HepG2 (cell line): ENCODE results near the gene HOXC12.

Experiments
- CTCF ChIP-seq: sonication (generic); formaldehyde crosslinking; IDR thresholded peaks from 2 replicates; pipeline ENCODE4 v1.5.0; 2020; ENCODE audit warnings: mild to moderate bottlenecking, missing genetic modification reagents, moderate library complexity
- PBX3 ChIP-seq: sonication (generic); formaldehyde crosslinking; IDR thresholded peaks from 2 replicates; pipeline ENCODE4 v1.8.1; 2023; ENCODE audit warnings: missing genetic modification reagents, inconsistent platforms, borderline replicate concordance
- TAF1 ChIP-seq: sonication (generic); formaldehyde crosslinking; IDR thresholded peaks from 2 replicates; pipeline ENCODE4 v1.4.0; 2020; ENCODE audit warnings: missing genetic modification reagents
- TFE3 ChIP-seq: IDR thresholded peaks from 2 replicates; pipeline ENCODE4 v1.6.1; 2016
- TOPORS ChIP-seq: sonication (generic); formaldehyde crosslinking; IDR thresholded peaks from 2 replicates; pipeline ENCODE4 v1.8.0; 2023; ENCODE audit warnings: mild to moderate bottlenecking, missing genetic modification reagents
- ZFP37 ChIP-seq: sonication (generic); formaldehyde crosslinking; IDR thresholded peaks from 2 replicates; pipeline ENCODE4 v1.4.0; 2020; ENCODE audit warnings: missing genetic modification reagents, borderline replicate concordance
- TF ChIP-seq, protein P1 (sequence below), 2 experiments: sonication (generic) in 1 of 2; formaldehyde crosslinking in 1 of 2; IDR thresholded peaks; 2 replicates each; pipeline versions ENCODE4 v1.5.1 to v1.6.1; 2011 to 2020; ENCODE audit warnings: borderline replicate concordance in 1 of 2, low read depth in 1 of 2, low read length in 1 of 2, mild to moderate bottlenecking in 1 of 2, missing genetic modification reagents in 1 of 2, moderate library complexity in 1 of 2

DNA sequence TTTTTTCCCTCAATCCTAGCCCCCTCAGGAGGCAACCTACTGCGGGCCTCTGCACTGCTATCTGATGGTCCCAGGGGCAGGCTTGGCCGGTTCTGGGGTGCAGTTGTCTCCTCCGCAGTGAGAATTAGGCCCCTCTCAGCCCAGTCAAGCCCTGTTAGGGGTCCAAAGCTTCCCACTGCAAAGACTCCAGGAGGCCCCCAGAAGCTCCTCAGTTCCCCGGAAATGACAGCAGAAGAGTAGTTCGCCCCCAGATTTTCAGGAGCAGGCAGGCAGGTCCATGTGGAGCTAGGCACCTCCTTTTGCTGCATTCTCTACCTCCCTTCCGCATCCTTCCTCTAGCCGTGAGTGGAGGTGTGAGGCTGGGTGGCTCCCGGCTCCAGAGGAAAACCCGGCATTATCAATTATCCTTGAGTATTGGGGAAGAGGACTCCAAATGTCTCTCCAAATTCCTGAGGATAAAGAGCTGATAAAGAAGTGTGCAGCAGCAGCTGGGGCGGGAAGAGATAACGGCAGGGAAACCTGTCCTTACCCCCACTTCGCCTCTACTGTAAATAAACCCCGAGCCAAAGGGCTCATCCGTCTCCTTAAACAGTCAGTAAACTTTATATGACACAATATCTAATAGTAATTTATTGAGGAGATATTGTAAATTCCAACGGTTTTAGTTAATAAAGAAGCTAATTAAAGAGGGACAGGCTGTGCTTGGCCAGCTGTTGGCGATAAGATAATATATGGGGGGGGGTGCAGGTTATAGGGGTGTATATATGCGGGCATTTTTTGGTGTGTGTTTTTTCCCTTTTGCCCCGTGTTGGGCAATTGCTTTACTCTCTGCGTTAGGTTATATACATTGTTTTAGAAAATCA is 641 bp upstream of the HOXC12 start:
- TF ChIP-seq CTCF (CRISPR knock-in tag) (no peak), TAF1 (CRISPR knock-in tag) (no peak), ZFP37 (CRISPR knock-in tag) (no peak), PBX3 (CRISPR knock-in tag) (no peak), TFE3 (CRISPR knock-in tag) (no peak), TOPORS (CRISPR knock-in tag) (no peak)
- TF ChIP-seq, protein P1, sequence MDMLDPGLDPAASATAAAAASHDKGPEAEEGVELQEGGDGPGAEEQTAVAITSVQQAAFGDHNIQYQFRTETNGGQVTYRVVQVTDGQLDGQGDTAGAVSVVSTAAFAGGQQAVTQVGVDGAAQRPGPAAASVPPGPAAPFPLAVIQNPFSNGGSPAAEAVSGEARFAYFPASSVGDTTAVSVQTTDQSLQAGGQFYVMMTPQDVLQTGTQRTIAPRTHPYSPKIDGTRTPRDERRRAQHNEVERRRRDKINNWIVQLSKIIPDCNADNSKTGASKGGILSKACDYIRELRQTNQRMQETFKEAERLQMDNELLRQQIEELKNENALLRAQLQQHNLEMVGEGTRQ (IDR thresholded peaks at IDR 0.05; ENCODE audit: low read depth, low read length): no peak
- TF ChIP-seq, protein P1 (CRISPR knock-in tag; IDR thresholded peaks at IDR 0.05; ENCODE audit: borderline replicate concordance): no peak
